22Rv1 (cell line): ENCODE results near the gene ERGIC2.
"Not testable (repeated sequence)": the region's sequence is repeated elsewhere in the genome, so short reads cannot be mapped to it uniquely, and the experiment has no call there.

Source experiments
- CTCF ChIP-seq: fragments of 450-650 bp; IDR thresholded peaks from 2 replicates; pipeline ENCODE4 v1.5.1; 2017; ENCODE audit warnings: mild to moderate bottlenecking
- ZFX ChIP-seq: fragments of 450-650 bp; IDR thresholded peaks from 2 replicates; pipeline ENCODE4 v1.6.1; 2017; ENCODE audit warnings: antibody characterized with exemption, borderline replicate concordance

GRCh38 chr12:29390419-29390818 lies 9.4 kb upstream of the ERGIC2 start:
- TF ChIP-seq CTCF, ZFX: not testable (repeated sequence)
